Suprapubic skin (tissue), 4 donors: ENCODE results near the gene SH2D1B. TPM values are rescaled to one million over a fixed set of nuclear protein-coding genes. Genes with fewer than 3 reads are reported as not detected.
"Not testable (repeated sequence)": the region's sequence is repeated elsewhere in the genome, so short reads cannot be mapped to it uniquely, and the experiment has no call there.

Experiments
- DNase-seq, 2 donors: peaks; one replicate each; pipeline ENCODE4 v3.0.0-alpha.2; 2019; ENCODE audit warnings: low spot score in 2 of 2
- H3K27ac ChIP-seq: fragments of 200-600 bp; sonication (generic); one replicate; pipeline ENCODE4 v1.5.1; 2019
- H3K27me3 ChIP-seq: fragments of 200-600 bp; sonication (generic); one replicate; pipeline ENCODE4 v1.5.1; 2019
- H3K36me3 ChIP-seq: fragments of 200-600 bp; sonication (generic); one replicate; pipeline ENCODE4 v1.5.1; 2019
- H3K4me1 ChIP-seq: fragments of 200-600 bp; sonication (generic); one replicate; pipeline ENCODE4 v1.5.1; 2019
- H3K4me3 ChIP-seq: fragments of 200-600 bp; sonication (generic); one replicate; pipeline ENCODE4 v1.5.1; 2019; ENCODE audit warnings: mild to moderate bottlenecking
- H3K9me3 ChIP-seq: fragments of 200-600 bp; sonication (generic); one replicate; pipeline ENCODE4 v1.5.1; 2019
- EP300 ChIP-seq: sonication (generic); formaldehyde crosslinking; IDR thresholded peaks from one replicate; pipeline ENCODE4 v1.6.1; 2017; ENCODE audit warnings: antibody characterized with exemption
- POLR2A ChIP-seq, 2 donors: fragments of 450-650 bp; IDR thresholded peaks; one replicate each; pipeline ENCODE4 v1.6.1; 2017; ENCODE audit warnings: antibody characterized with exemption in 2 of 2, mild to moderate bottlenecking in 2 of 2, moderate library complexity in 2 of 2
- POLR2AphosphoS5 ChIP-seq, 3 donors: sonication (generic); formaldehyde crosslinking; IDR thresholded peaks; one replicate each; pipeline ENCODE4 v1.6.1; 2017; ENCODE audit warnings: antibody characterized with exemption in 3 of 3
- WGBS: methylation state at CpG from one replicate; pipeline ENCODE4 v1.1.5; 2018; 5-methylcytosine and 5-hydroxymethylcytosine counted together
- total RNA-seq, 4 donors: library from RNA; depleted of rRNA; stranded (reverse); fragments of >200 nt; gene quantifications; one replicate each; pipeline ENCODE4 v1.1.0, GENCODE V29; 2016
- TF ChIP-seq, protein P1 (sequence below), 2 donors: fragments of 200-600 bp in 1 of 2; fragments of 450-650 bp in 1 of 2; sonication (generic) in 1 of 2; IDR thresholded peaks; one replicate each; pipeline ENCODE4 v1.5.1; 2016 to 2019; ENCODE audit warnings: antibody characterized with exemption in 2 of 2, mild to moderate bottlenecking in 1 of 2, moderate library complexity in 1 of 2

SH2D1B gene
- not detected for total RNA-seq

GRCh38 chr1:162412002-162412401, at the start of gene SH2D1B:
TSS of gene SH2D1B (minus strand) at chr1:162412136. CDS start at chr1:162412016, 120 bp downstream.
- no peak within 1 kb of the TSS for H3K4me3 ChIP-seq
- 89% methylated on average over 3 of the region's 3 CpGs for WGBS
- H3K27ac ChIP-seq = no peak within 1 kb of the TSS
- H3K27me3 ChIP-seq = no peaks in the 10 kb centered on the region
- no peak for TF ChIP-seq POLR2A (IDR thresholded peaks at IDR 0.05)
- TF ChIP-seq, protein P1, sequence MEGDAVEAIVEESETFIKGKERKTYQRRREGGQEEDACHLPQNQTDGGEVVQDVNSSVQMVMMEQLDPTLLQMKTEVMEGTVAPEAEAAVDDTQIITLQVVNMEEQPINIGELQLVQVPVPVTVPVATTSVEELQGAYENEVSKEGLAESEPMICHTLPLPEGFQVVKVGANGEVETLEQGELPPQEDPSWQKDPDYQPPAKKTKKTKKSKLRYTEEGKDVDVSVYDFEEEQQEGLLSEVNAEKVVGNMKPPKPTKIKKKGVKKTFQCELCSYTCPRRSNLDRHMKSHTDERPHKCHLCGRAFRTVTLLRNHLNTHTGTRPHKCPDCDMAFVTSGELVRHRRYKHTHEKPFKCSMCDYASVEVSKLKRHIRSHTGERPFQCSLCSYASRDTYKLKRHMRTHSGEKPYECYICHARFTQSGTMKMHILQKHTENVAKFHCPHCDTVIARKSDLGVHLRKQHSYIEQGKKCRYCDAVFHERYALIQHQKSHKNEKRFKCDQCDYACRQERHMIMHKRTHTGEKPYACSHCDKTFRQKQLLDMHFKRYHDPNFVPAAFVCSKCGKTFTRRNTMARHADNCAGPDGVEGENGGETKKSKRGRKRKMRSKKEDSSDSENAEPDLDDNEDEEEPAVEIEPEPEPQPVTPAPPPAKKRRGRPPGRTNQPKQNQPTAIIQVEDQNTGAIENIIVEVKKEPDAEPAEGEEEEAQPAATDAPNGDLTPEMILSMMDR (IDR thresholded peaks at IDR 0.05) = no peak
- TF ChIP-seq EP300 = no peak
- no peak for TF ChIP-seq POLR2AphosphoS5 (IDR thresholded peaks at IDR 0.05)
- H3K4me1 ChIP-seq = no peaks in the 10 kb centered on the region
- no peaks in the 10 kb centered on the region for H3K9me3 ChIP-seq
- no peak for DNase-seq
- no peaks in the 10 kb centered on the region for H3K36me3 ChIP-seq

DNA sequence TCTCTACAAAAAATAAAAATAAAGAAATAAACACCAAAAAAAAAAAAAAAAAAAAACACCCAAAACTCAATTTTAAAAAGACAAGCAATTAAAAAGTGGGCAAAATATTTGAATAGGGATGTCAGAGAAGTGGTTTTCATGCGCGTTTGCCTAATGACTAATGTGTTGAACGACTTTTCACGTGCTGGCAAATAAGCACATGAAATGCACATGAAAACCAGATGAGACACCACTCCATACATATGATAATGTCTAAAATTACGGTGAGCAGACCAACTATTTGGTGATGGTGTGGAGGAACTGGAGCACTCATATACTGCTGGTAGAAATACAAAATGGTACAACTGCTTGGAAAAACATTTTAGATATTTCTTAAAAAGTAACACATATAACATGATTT, 46.3 kb upstream of the SH2D1B start:
- DNase-seq = no peak
- 58% methylated on average over 5 of the region's 5 CpGs for WGBS
- Histone ChIP-seq H3K36me3 (no peaks in the 10 kb centered on the region), H3K9me3 (no peaks in the 10 kb centered on the region), H3K27ac (no peak overlapping the region), H3K4me3 (no peak overlapping the region), H3K4me1 (no peaks in the 10 kb centered on the region), H3K27me3 (no peaks in the 10 kb centered on the region)
- no peak for TF ChIP-seq POLR2A (IDR thresholded peaks at IDR 0.05)
- TF ChIP-seq, protein P1 (IDR thresholded peaks at IDR 0.05) = no peak
- no peak for TF ChIP-seq POLR2AphosphoS5 (IDR thresholded peaks at IDR 0.05)
- TF ChIP-seq EP300 = no peak

DNA sequence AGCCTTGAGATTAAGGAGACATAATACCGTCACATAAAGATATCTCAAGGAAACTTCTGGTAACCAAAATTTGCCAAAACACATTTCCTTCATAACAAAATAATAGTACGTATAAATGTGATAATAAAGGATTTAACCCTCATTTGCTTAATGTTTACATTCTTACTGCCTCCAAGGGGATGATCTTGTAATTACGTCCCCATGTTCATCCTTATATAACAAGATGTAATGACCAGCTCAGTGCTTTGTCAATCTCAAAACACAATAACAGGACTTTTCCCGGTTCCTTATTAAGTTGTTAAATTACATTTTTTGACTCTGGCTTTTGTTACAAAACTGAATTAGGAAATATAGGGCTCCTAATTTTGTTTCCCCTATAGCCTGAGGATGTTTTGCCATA, 44.4 kb upstream of the SH2D1B start:
- 87% methylated on average over 4 of the region's 4 CpGs for WGBS
- DNase-seq = no peak
- Histone ChIP-seq H3K4me1 (no peaks in the 10 kb centered on the region), H3K9me3 (no peaks in the 10 kb centered on the region), H3K4me3 (no peak overlapping the region), H3K27me3 (no peaks in the 10 kb centered on the region), H3K27ac (no peak overlapping the region), H3K36me3 (no peaks in the 10 kb centered on the region)
- TF ChIP-seq POLR2AphosphoS5 (IDR thresholded peaks at IDR 0.05) (no peak), EP300 (no peak), POLR2A (IDR thresholded peaks at IDR 0.05) (no peak)
- TF ChIP-seq, protein P1 (IDR thresholded peaks at IDR 0.05) = no peak

DNA sequence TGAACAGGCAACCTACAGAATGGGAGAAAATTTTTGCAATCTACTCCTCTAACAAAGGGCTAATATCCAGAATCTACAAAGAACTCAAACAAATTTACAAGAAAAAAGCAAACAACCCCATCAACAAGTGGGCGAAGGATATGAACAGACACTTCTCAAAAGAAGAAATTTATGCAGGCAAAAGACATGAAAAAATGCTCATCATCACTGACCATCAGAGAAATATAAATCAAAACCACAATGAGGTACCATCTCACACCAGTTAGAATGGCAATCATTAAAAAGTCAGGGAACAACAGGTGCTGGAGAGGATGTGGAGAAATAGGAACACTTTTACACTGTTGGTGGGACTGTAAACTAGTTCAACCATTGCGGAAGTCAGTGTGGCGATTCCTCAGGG, 42.4 kb upstream of the SH2D1B start:
- not testable (repeated sequence) for DNase-seq, H3K4me1 ChIP-seq, H3K27me3 ChIP-seq, H3K27ac ChIP-seq, H3K36me3 ChIP-seq, H3K9me3 ChIP-seq, H3K4me3 ChIP-seq
- 100% methylated on average over 3 of the region's 3 CpGs for WGBS

DNA sequence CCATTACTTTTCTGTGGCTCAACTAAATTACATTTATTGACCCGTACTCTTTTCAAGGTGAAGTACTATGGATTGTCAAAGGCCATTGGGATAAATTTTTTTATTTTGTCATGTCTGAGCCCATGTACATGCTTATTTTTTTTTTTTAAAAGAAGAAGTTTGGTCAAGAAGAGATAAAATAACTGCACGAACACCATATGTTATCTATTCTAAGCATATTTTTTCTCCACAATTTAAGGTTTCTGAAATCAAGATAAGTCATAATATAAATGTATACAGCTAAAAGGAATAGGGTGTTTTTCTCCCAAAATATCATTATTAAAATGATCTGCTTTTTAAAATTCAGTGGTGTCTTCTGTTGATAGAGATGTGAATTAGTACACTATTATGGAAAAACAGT, 35.0 kb upstream of the SH2D1B start:
- 85% methylated on average over 2 of the region's 2 CpGs for WGBS
- no peak overlapping the region for H3K27ac ChIP-seq
- no peaks in the 10 kb centered on the region for H3K9me3 ChIP-seq
- TF ChIP-seq, protein P1 (IDR thresholded peaks at IDR 0.05) = no peak
- TF ChIP-seq POLR2A (IDR thresholded peaks at IDR 0.05) (no peak), POLR2AphosphoS5 (IDR thresholded peaks at IDR 0.05) (no peak), EP300 (no peak)
- H3K27me3 ChIP-seq = peaks cover 7% of the 10 kb centered on the region
- H3K4me3 ChIP-seq = no peak overlapping the region
- no peaks in the 10 kb centered on the region for H3K4me1 ChIP-seq
- no peak for DNase-seq
- no peaks in the 10 kb centered on the region for H3K36me3 ChIP-seq

GRCh38 chr1:162444903-162445302, 33.0 kb upstream of the SH2D1B start:
- Histone ChIP-seq H3K27ac (no peak overlapping the region), H3K36me3 (no peaks in the 10 kb centered on the region), H3K9me3 (no peaks in the 10 kb centered on the region), H3K4me1 (no peaks in the 10 kb centered on the region), H3K27me3 (peaks cover 10% of the 10 kb centered on the region), H3K4me3 (no peak overlapping the region)
- no peak for DNase-seq
- no peak for TF ChIP-seq EP300
- no peak for TF ChIP-seq POLR2AphosphoS5 (IDR thresholded peaks at IDR 0.05)
- TF ChIP-seq, protein P1 (IDR thresholded peaks at IDR 0.05) = no peak
- TF ChIP-seq POLR2A (IDR thresholded peaks at IDR 0.05) = no peak

DNA sequence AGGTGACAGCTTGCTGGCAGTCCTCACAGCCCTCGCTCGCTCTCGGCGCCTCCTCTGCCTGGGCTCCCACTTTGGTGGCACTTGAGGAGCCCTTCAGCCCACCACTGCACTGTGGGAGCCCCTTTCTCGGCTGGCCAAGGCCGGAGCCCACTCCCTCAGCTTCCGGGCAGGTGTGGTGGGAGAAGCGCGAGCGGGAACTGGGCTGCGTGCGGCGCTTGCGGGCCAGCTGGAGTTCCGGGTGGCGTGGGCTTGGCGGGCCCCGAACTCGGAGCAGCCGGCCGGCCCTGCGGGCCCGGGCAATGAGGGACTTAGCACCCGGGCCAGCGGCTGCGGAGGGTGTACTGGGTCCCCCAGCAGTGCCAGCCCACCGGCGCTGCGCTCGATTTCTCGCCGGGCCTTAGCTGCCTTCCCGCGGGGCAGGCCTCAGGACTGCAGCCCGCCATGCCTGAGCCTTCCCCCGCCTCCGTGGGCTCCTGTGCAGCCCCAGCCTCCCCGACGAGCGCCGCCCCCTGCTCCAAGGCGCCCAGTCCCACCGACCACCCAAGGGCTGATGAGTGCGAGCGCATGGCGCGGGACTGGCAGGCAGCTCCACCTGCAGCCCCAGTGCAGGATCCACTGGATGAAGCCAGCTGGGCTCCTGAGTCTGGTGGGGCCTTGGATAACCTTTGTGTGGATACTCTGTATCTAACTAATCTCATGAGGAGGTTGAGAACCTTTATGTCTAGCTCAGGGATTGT, 21.2 kb upstream of the SH2D1B start:
- not testable (repeated sequence) for H3K27ac ChIP-seq, DNase-seq, H3K9me3 ChIP-seq, H3K4me1 ChIP-seq, H3K27me3 ChIP-seq, H3K36me3 ChIP-seq, H3K4me3 ChIP-seq
- 82% methylated on average over 6 of the region's 47 CpGs for WGBS
